GM23338 (cell line): ENCODE measurements around the gene TSPAN5. TPM values are rescaled to one million over a fixed set of nuclear protein-coding genes. Genes with fewer than 3 reads are reported as not detected.

Source experiments
- POLR2AphosphoS5 ChIP-seq: IDR thresholded peaks from 2 replicates; pipeline ENCODE4 v1.6.1; 2016; ENCODE audit warnings: antibody characterized with exemption, low read depth
- REST ChIP-seq: IDR thresholded peaks from one replicate; pipeline ENCODE4 v1.6.1; 2018; ENCODE audit warnings: antibody characterized with exemption; ENCODE audit not compliant: unreplicated experiment
- ZNF331 ChIP-seq: fragments of 250-450 bp; sonication (Bioruptor Pico); IDR thresholded peaks from 2 replicates; pipeline ENCODE4 v1.5.0; 2020; ENCODE audit warnings: low read depth, mild to moderate bottlenecking, moderate library complexity
- ZNF462 ChIP-seq: fragments of 250-450 bp; sonication (Bioruptor Pico); IDR thresholded peaks from 2 replicates; pipeline ENCODE4 v1.5.0; 2020; ENCODE audit warnings: mild to moderate bottlenecking, moderate library complexity
- polyA plus RNA-seq: library from polyadenylated mRNA; unstranded; fragments of >200 nt; fragmentation: Nextera tagmentation; extraction: Ambion mirVana; gene quantifications from 2 replicates; pipeline ENCODE4 v1.2.1, GENCODE V29; 2016
- total RNA-seq: library from RNA; depleted of rRNA; stranded (reverse); fragments of >200 nt; shearing (Covaris generic); gene quantifications from 2 replicates; pipeline ENCODE4 v1.2.3, GENCODE V29; 2014
- TF ChIP-seq, protein P1 (sequence below): IDR thresholded peaks from 2 replicates; pipeline ENCODE4 v1.6.1; 2016; ENCODE audit warnings: antibody characterized with exemption

Gene TSPAN5
- total and polyA plus RNA-seq, 2 experiments from 2014 or later, result 18.6 to 21.5 TPM

GRCh38 chr4:98663226-98664006 lies 5.0 kb upstream of the TSPAN5 start (continued):
- TF ChIP-seq ZNF462 (no peak), REST (no peak), ZNF331 (CRISPR knock-in tag) (no peak), POLR2AphosphoS5 (no peak)
- TF ChIP-seq, protein P1, sequence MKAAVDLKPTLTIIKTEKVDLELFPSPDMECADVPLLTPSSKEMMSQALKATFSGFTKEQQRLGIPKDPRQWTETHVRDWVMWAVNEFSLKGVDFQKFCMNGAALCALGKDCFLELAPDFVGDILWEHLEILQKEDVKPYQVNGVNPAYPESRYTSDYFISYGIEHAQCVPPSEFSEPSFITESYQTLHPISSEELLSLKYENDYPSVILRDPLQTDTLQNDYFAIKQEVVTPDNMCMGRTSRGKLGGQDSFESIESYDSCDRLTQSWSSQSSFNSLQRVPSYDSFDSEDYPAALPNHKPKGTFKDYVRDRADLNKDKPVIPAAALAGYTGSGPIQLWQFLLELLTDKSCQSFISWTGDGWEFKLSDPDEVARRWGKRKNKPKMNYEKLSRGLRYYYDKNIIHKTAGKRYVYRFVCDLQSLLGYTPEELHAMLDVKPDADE, result no peak
